HEK293 (cell line): ENCODE measurements around the gene ARHGAP33.

Experiments used
- ZNF133 ChIP-seq: fragments of 450-650 bp; formaldehyde crosslinking; IDR thresholded peaks from 2 replicates; pipeline ENCODE4 v1.5.1; 2016; ENCODE audit warnings: missing biosample characterization, missing genetic modification characterization
- TF ChIP-seq, protein P1 (sequence below): fragments of 450-650 bp; formaldehyde crosslinking; IDR thresholded peaks from 2 replicates; pipeline ENCODE4 v1.5.1; 2016; ENCODE audit warnings: missing biosample characterization, missing genetic modification characterization
- TF ChIP-seq, protein P2 (sequence below): fragments of 450-650 bp; formaldehyde crosslinking; IDR thresholded peaks from 2 replicates; pipeline ENCODE4 v1.5.1; 2016; ENCODE audit warnings: missing biosample characterization, missing genetic modification characterization
- TF ChIP-seq, protein P3 (sequence below): fragments of 450-650 bp; formaldehyde crosslinking; IDR thresholded peaks from 2 replicates; pipeline ENCODE4 v1.5.1; 2016; ENCODE audit warnings: missing biosample characterization, missing genetic modification characterization

DNA sequence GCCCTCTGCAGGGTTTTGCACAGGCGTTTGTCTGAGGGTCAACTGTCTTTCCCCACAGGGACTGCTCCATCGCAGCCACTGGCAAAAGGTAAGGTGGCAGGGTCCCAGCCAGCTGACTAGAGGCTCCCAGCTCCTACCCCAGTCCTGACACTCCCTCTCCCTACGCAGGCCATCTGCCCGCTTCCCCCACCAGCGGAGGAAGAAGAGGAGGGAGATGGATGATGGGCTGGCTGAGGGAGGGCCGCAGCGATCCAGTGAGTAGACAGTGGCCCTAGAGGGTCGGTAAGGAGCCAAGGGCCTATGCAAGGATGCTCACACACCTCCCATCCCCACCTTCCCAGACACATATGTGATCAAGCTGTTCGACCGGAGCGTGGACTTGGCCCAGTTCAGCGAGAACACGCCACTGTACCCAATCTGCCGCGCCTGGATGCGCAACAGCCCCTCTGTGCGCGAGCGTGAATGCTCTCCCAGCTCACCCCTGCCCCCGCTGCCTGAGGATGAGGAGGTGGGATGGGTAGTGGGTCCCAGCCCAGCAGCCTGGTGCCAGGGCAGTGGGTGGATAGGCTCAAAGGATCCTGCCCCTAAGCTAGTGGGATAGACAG, 22.5 kb upstream of the ARHGAP33 start:
- TF ChIP-seq, protein P1, sequence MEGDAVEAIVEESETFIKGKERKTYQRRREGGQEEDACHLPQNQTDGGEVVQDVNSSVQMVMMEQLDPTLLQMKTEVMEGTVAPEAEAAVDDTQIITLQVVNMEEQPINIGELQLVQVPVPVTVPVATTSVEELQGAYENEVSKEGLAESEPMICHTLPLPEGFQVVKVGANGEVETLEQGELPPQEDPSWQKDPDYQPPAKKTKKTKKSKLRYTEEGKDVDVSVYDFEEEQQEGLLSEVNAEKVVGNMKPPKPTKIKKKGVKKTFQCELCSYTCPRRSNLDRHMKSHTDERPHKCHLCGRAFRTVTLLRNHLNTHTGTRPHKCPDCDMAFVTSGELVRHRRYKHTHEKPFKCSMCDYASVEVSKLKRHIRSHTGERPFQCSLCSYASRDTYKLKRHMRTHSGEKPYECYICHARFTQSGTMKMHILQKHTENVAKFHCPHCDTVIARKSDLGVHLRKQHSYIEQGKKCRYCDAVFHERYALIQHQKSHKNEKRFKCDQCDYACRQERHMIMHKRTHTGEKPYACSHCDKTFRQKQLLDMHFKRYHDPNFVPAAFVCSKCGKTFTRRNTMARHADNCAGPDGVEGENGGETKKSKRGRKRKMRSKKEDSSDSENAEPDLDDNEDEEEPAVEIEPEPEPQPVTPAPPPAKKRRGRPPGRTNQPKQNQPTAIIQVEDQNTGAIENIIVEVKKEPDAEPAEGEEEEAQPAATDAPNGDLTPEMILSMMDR = no peak
- TF ChIP-seq, protein P2, sequence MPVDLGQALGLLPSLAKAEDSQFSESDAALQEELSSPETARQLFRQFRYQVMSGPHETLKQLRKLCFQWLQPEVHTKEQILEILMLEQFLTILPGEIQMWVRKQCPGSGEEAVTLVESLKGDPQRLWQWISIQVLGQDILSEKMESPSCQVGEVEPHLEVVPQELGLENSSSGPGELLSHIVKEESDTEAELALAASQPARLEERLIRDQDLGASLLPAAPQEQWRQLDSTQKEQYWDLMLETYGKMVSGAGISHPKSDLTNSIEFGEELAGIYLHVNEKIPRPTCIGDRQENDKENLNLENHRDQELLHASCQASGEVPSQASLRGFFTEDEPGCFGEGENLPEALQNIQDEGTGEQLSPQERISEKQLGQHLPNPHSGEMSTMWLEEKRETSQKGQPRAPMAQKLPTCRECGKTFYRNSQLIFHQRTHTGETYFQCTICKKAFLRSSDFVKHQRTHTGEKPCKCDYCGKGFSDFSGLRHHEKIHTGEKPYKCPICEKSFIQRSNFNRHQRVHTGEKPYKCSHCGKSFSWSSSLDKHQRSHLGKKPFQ (tag by site-specific recombination) = no peak
- no peak for TF ChIP-seq ZNF133
- TF ChIP-seq, protein P3, sequence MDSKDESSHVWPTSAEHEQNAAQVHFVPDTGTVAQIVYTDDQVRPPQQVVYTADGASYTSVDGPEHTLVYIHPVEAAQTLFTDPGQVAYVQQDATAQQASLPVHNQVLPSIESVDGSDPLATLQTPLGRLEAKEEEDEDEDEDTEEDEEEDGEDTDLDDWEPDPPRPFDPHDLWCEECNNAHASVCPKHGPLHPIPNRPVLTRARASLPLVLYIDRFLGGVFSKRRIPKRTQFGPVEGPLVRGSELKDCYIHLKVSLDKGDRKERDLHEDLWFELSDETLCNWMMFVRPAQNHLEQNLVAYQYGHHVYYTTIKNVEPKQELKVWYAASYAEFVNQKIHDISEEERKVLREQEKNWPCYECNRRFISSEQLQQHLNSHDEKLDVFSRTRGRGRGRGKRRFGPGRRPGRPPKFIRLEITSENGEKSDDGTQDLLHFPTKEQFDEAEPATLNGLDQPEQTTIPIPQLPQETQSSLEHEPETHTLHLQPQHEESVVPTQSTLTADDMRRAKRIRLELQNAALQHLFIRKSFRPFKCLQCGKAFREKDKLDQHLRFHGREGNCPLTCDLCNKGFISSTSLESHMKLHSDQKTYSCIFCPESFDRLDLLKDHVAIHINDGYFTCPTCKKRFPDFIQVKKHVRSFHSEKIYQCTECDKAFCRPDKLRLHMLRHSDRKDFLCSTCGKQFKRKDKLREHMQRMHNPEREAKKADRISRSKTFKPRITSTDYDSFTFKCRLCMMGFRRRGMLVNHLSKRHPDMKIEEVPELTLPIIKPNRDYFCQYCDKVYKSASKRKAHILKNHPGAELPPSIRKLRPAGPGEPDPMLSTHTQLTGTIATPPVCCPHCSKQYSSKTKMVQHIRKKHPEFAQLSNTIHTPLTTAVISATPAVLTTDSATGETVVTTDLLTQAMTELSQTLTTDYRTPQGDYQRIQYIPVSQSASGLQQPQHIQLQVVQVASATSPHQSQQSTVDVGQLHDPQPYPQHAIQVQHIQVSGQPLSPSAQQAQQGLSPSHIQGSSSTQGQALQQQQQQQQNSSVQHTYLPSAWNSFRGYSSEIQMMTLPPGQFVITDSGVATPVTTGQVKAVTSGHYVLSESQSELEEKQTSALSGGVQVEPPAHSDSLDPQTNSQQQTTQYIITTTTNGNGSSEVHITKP (tag by site-specific recombination) = no peak
